Posterior cingulate gyrus (tissue), 11 donors: Measurements from ENCODE around the gene ZNF575.
A peak's percentile ranks its signal among the peaks of the same experiment; 100 is the strongest.
"Not testable (repeated sequence)": the region's sequence is repeated elsewhere in the genome, so short reads cannot be mapped to it uniquely, and the experiment has no call there.

Experiments used
- DNase-seq, 10 donors: peaks; one replicate each; pipeline versions ENCODE4 v3.0.0 to v3.0.0-alpha.2; 2020 to 2021; ENCODE audit warnings: mixed read lengths in 3 of 10
- intact Hi-C: fragments of 100-400 bp; cut with DNase I; formaldehyde crosslinking; loops from one replicate; pipeline ENCODE4 v1.15.1; 2023

The ZNF575 gene

GRCh38 chr19:43506629-43507028 lies 26.4 kb upstream of the ZNF575 start:
- intact Hi-C loops = no loop called here
- peak in 1 of 10 donors; percentile 22 for DNase-seq

GRCh38 chr19:43507880-43508279 lies 25.1 kb upstream of the ZNF575 start:
- intact Hi-C loops = no loop called here

GRCh38 chr19:43510713-43511112 lies 22.3 kb upstream of the ZNF575 start:
- DNase-seq = peak in 2 of 10 donors; percentile 8 to 27
- intact Hi-C loops = no loop called here

More at GRCh38 chr19:43507880-43508279, 25.1 kb upstream of the ZNF575 start:
- DNase-seq = peak in 2 of 10 donors; percentile 5 to 20

- intact Hi-C loops = no loop called here
- DNase-seq = peak in 2 of 10 donors; percentile 25 to 51
Observed at GRCh38 chr19:43511324-43511723, 21.7 kb upstream of the ZNF575 start.

GRCh38 chr19:43512399-43512798 lies 20.6 kb upstream of the ZNF575 start:
- intact Hi-C loops, DNase-seq: not testable (repeated sequence)

- no peak for DNase-seq
- intact Hi-C loops = no loop called here
Observed at GRCh38 chr19:43518051-43518450, 14.9 kb upstream of the ZNF575 start.

GRCh38 chr19:43519436-43520088 lies 13.4 kb upstream of the ZNF575 start:
- intact Hi-C loops = loop anchor here (1.0 kb wide), 1 partner anchor 72 kb away; no protein-coding TSS in a partner anchor
- peak in 9 of 10 donors; percentile 64 to 97 (median 87) for DNase-seq

- intact Hi-C loops = no loop called here
- DNase-seq = no peak
Observed at GRCh38 chr19:43522929-43523328, 10.1 kb upstream of the ZNF575 start.

- intact Hi-C loops = not testable (repeated sequence)
- peak in 1 of 10 donors; percentile 61 for DNase-seq
Observed at GRCh38 chr19:43523696-43524095, 9.3 kb upstream of the ZNF575 start.

- intact Hi-C loops = no loop called here
Observed at GRCh38 chr19:43524922-43525835, 7.8 kb upstream of the ZNF575 start.

GRCh38 chr19:43525836-43526771 lies 6.9 kb upstream of the ZNF575 start:
- intact Hi-C loops = no loop called here
- peak in 2 of 10 donors; percentile 80 to 85 for DNase-seq

More at GRCh38 chr19:43524922-43525835, 7.8 kb upstream of the ZNF575 start:
- DNase-seq = peak in 3 of 10 donors; percentile 27 to 90 (median 28)

- intact Hi-C loops = no loop called here
- peak; percentile 69 to 98 (median 84) for DNase-seq
Observed at GRCh38 chr19:43526884-43527859, 5.8 kb upstream of the ZNF575 start, which contains the start of gene ETHE1. Gene ETHE1, minus strand, starts transcription at chr19:43527201. Its CDS starts 24 bp downstream, at chr19:43527177.

- DNase-seq = peak in 1 of 10 donors; percentile 52
- intact Hi-C loops = no loop called here
Observed at GRCh38 chr19:43527860-43528622, 4.9 kb upstream of the ZNF575 start.

GRCh38 chr19:43532571-43532961 lies 422 bp upstream of the ZNF575 start:
- intact Hi-C loops = loop anchor here (10.0 kb wide), 1 partner anchor 252 kb away; the partner anchor contains the start of gene KCNN4
- DNase-seq = peak in 6 of 10 donors; percentile 29 to 86 (median 54)

- peak; percentile 85 to 99 (median 92) for DNase-seq
- intact Hi-C loops = loop anchor here (10.0 kb wide), 1 partner anchor 251 kb away; the partner anchor contains the start of gene KCNN4
Observed at GRCh38 chr19:43533546-43534304, 737 bp downstream of the ZNF575 start.

- intact Hi-C loops = loop anchor here (10.0 kb wide), 1 partner anchor 250 kb away; the partner anchor contains the start of gene KCNN4
- no peak for DNase-seq
Observed at GRCh38 chr19:43534305-43534815, 1.4 kb downstream of the ZNF575 start.
